Measurements from ENCODE around the gene SCUBE2. TPM values are rescaled to one million over a fixed set of nuclear protein-coding genes. Genes with fewer than 3 reads are reported as not detected.
"Not testable (repeated sequence)": the region's sequence is repeated elsewhere in the genome, so short reads cannot be mapped to it uniquely, and the experiment has no call there.

The SCUBE2 gene
- total RNA-seq, 3 donors from 2014 or later: 8.7 to 18.7 (median 15.9) TPM

DNA sequence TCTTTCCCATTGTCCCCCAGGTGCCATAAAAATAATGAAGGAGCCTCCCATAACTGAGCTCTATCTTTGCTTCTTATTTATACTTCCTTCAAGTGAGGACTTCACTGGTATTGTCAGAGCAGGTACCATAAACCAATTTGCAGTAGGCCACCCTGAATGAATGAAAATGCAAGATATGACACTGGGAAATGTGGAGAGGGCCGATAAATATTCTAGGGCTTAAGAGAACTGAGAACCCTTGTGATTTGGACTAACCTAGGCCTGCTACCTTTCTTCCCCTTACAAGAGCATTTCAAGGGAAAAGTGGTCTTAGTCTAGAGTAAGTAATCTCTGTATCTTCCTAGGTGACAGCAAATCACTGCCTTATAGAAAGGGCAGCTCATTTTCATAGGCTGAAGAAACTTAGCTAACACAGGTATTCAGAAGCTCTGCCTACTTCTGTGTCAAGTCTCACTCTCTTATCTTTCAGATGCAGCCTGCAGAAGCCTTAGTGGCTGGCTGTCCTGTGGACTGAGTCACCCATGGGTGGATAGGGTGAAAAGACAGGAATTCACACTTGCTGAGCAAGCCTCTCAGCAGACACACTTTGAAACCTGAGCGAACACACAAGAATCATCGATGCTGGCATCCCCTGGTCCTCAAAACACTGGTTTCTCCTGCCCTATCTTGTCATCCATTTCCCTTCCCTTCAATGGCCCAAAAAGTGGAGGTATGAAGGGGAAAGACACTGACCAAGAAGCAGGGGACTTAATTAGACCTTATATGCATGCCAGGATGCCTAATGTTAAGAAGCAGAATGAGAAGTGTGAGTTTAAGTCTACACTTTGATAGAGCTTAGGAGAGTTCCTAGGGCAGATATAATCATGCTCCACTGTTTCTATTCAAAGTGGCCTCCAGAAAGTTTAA is 102.8 kb downstream of the SCUBE2 start:
- TF ChIP-seq, protein P1, sequence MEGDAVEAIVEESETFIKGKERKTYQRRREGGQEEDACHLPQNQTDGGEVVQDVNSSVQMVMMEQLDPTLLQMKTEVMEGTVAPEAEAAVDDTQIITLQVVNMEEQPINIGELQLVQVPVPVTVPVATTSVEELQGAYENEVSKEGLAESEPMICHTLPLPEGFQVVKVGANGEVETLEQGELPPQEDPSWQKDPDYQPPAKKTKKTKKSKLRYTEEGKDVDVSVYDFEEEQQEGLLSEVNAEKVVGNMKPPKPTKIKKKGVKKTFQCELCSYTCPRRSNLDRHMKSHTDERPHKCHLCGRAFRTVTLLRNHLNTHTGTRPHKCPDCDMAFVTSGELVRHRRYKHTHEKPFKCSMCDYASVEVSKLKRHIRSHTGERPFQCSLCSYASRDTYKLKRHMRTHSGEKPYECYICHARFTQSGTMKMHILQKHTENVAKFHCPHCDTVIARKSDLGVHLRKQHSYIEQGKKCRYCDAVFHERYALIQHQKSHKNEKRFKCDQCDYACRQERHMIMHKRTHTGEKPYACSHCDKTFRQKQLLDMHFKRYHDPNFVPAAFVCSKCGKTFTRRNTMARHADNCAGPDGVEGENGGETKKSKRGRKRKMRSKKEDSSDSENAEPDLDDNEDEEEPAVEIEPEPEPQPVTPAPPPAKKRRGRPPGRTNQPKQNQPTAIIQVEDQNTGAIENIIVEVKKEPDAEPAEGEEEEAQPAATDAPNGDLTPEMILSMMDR (IDR thresholded peaks at IDR 0.05): no peak
- Histone ChIP-seq H3K4me3 (no peak overlapping the region), H3K4me1 (ENCODE audit: low read depth) (no peaks in the 10 kb centered on the region), H3K9me3 (no peaks in the 10 kb centered on the region), H3K36me3 (ENCODE audit: low read depth) (no peaks in the 10 kb centered on the region)
- ATAC-seq (no peak), DNase-seq (no peak)
- intact Hi-C loops (cut with DNase I, micrococcal nuclease): no loop called here

DNA sequence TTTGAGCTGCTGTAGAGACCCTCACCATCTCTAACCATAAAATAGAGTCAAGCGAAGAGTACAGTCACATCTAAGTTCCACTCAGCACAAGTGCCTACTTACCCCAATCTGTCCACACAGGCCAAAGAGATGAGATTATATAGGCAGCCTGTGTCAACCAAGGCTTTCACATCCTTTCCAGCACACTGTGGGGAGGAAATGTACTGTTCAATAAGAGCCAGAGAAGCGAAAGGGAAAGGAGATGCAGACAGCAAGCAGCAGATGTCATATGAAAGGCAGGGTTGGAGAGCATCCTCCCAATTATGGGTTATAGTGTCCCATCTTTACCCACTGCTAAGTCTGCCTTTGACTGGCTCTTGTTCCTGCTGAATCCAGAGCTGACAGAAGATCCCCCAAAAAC is 104.0 kb downstream of the SCUBE2 start:
- Histone ChIP-seq H3K4me1 (ENCODE audit: low read depth) (no peaks in the 10 kb centered on the region), H3K36me3 (ENCODE audit: low read depth) (no peaks in the 10 kb centered on the region), H3K4me3 (no peak overlapping the region), H3K9me3 (no peaks in the 10 kb centered on the region)
- DNase-seq: no peak
- intact Hi-C loops (cut with DNase I, micrococcal nuclease): no loop called here
- no peak for ATAC-seq
- TF ChIP-seq, protein P1 (IDR thresholded peaks at IDR 0.05): no peak

DNA sequence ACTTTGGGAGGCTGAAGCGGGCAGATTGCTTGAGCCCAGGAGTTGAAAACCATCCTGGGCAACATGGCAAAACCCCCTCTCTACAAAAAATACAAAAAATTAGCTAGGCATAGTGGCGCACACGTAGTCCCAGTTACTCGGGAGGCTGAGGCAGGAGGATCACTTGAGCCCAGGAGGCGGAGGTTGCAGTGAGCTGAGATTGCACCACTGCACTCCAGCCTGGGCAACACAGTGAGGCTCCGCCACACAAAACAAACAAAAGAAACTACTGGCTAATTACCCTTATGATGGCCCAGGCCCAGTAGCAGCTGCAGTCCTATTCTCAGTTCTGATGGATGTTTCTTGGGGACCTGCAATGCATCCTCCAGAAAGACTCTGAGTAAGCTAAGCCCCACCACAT is 104.6 kb downstream of the SCUBE2 start:
- H3K9me3 ChIP-seq; H3K4me3 ChIP-seq; DNase-seq; H3K4me1 ChIP-seq (ENCODE audit: low read depth); ATAC-seq; H3K36me3 ChIP-seq (ENCODE audit: low read depth); intact Hi-C loops (cut with DNase I, micrococcal nuclease): not testable (repeated sequence)

DNA sequence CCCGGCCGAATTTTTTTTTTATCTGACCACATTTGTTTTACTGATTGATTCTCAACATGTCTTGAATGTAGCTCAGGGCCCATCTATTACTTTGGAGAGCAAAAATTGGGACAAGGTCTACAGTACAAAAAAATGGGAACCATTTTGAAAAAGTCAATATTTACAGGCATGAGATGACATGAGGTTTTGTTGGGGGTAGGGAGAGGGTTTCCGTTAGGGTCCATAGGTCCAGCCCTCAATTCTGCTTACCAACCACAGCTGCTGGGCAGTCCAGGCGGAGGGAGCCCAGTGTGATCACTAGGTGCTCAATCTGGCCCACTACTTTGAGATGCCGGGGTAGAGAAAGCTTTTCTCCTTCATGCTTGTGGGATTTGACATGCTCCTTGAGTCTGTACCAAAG is 105.9 kb downstream of the SCUBE2 start:
- Histone ChIP-seq H3K4me1 (ENCODE audit: low read depth) (no peaks in the 10 kb centered on the region), H3K36me3 (ENCODE audit: low read depth) (no peaks in the 10 kb centered on the region), H3K4me3 (no peak overlapping the region), H3K9me3 (no peaks in the 10 kb centered on the region)
- intact Hi-C loops (cut with DNase I, micrococcal nuclease): no loop called here
- TF ChIP-seq, protein P1 (IDR thresholded peaks at IDR 0.05): no peak
- ATAC-seq: no peak
- no peak for DNase-seq

DNA sequence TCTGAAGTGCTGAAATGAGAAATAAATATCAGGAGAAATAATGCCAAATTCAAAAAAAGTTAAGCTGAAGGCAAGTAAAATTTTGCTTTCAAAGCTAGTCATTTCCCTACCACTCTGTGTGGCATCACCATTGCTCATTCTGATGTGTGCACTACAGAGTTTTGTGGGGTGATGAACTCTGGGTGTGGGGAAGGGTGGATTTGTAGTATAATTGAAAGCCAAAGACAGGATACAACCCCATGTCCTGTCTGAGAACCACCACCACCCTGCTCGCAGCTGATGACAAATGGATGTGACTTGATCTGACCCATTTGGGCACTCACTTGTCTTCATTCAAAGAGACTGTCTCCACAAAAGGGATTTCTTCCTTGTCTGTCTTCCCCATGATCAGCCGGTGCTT is 107.8 kb downstream of the SCUBE2 start:
- H3K9me3 ChIP-seq: no peaks in the 10 kb centered on the region
- H3K4me1 ChIP-seq (ENCODE audit: low read depth): no peaks in the 10 kb centered on the region
- no peak for ATAC-seq
- no peaks in the 10 kb centered on the region for H3K36me3 ChIP-seq (ENCODE audit: low read depth)
- TF ChIP-seq, protein P1 (IDR thresholded peaks at IDR 0.05): no peak
- H3K4me3 ChIP-seq: no peak overlapping the region
- intact Hi-C loops (cut with DNase I, micrococcal nuclease): no loop called here
- DNase-seq: no peak

DNA sequence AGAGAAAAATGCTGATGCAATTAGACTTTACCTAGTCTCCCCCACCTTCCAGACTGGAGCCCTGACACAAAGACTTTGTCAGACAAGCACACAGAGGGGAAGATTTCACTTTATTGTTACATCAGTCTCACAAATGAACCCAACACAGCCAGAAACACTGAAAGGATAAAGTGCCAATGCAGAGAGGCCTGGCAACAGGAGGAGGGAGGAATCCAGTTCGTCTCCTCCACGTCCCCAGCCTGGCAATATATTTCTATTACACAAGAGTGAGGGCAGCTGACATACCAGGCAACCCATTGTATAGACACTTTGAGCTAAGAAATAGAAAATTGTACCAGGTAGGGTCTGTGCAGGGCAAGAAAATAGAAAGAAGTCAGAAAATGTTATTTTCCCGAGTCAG is 110.9 kb downstream of the SCUBE2 start:
- Histone ChIP-seq H3K4me1 (ENCODE audit: low read depth) (no peaks in the 10 kb centered on the region), H3K9me3 (no peaks in the 10 kb centered on the region), H3K36me3 (ENCODE audit: low read depth) (no peaks in the 10 kb centered on the region), H3K4me3 (no peak overlapping the region)
- TF ChIP-seq, protein P1 (IDR thresholded peaks at IDR 0.05): no peak
- DNase-seq (no peak), ATAC-seq (no peak)
- intact Hi-C loops (cut with DNase I, micrococcal nuclease): no loop called here

DNA sequence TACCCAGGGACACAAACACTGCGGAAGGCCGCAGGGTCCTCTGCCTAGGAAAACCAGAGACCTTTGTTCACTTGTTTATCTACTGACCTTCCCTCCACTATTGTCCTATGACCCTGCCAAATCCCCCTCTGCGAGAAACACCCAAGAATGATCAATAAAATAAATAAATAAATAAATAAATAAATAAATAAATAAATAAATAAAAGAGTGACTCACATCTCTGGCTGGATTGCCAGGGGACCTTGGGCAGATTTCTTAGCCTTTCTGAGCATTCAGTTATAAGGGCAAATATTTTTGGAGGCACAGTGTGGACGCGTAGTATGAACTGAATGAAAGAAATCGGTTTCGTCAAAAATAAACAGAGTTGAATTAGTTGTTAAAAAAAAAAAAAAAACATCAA is 112.0 kb downstream of the SCUBE2 start:
- H3K36me3 ChIP-seq (ENCODE audit: low read depth); DNase-seq; ATAC-seq; intact Hi-C loops (cut with DNase I, micrococcal nuclease); H3K4me1 ChIP-seq (ENCODE audit: low read depth); H3K9me3 ChIP-seq; H3K4me3 ChIP-seq: not testable (repeated sequence)

Data from mucosa of descending colon (tissue), 3 donors.